Large intestine (tissue), 3 donors: ENCODE results near the gene GAB2. TPM values are rescaled to one million over a fixed set of nuclear protein-coding genes. Genes with fewer than 3 reads are reported as not detected.
A peak's percentile ranks its signal among the peaks of the same experiment; 100 is the strongest.

ENCODE experiments used
- DNase-seq, 2 donors: peaks; one replicate each; pipeline versions ENCODE4 v3.0.0 to v3.0.0-alpha.2; 2013
- H3K27ac ChIP-seq: one replicate; pipeline ENCODE4 v1.5.1; 2013; ENCODE audit warnings: low read length
- H3K27me3 ChIP-seq: 2 replicates; pipeline ENCODE4 v1.6.1; 2013; ENCODE audit warnings: low read length; ENCODE audit not compliant: control insufficient read depth, insufficient read depth
- H3K36me3 ChIP-seq: 2 replicates; pipeline ENCODE4 v1.6.1; 2013; ENCODE audit warnings: low read length; ENCODE audit not compliant: control insufficient read depth, insufficient read depth
- H3K4me1 ChIP-seq: one replicate; pipeline ENCODE4 v1.6.1; 2013; ENCODE audit warnings: low read length; ENCODE audit not compliant: control insufficient read depth, insufficient read depth
- H3K4me3 ChIP-seq: one replicate; pipeline ENCODE4 v1.5.1; 2013; ENCODE audit warnings: low read length
- H3K9me3 ChIP-seq: one replicate; pipeline ENCODE4 v1.6.1; 2013; ENCODE audit warnings: mild to moderate bottlenecking, low read depth, low read length, moderate library complexity; ENCODE audit not compliant: control insufficient read depth
- WGBS: methylation state at CpG from one replicate; pipeline ENCODE4 v1.1.5; 2013; ENCODE audit warnings: low lambda C conversion rate; ENCODE audit not compliant: insufficient coverage; 5-methylcytosine and 5-hydroxymethylcytosine counted together
- polyA plus RNA-seq: library from polyadenylated mRNA; unstranded; fragments of 120-200 nt; gene quantifications from one replicate; pipeline ENCODE4 v1.2.1, GENCODE V29; 2013

Gene GAB2
- polyA plus RNA-seq, 1 donor = 10.7 TPM

- no peak overlapping the region for H3K27ac ChIP-seq
- H3K4me3 ChIP-seq = no peak overlapping the region
- H3K4me1 ChIP-seq = no peaks in the 10 kb centered on the region
- peaks cover 10% of the 10 kb centered on the region for H3K36me3 ChIP-seq
- WGBS = no CpG with 5 or more reads among the region's 16 CpGs
- H3K27me3 ChIP-seq = no peaks in the 10 kb centered on the region
- H3K9me3 ChIP-seq = no peaks in the 10 kb centered on the region
- DNase-seq = no peak
Observed at GRCh38 chr11:78208257-78209165, 209.1 kb downstream of the GAB2 start.

GRCh38 chr11:78207532-78208256 is 209.9 kb downstream of the GAB2 start:
- DNase-seq = no peak
- H3K4me3 ChIP-seq = no peak overlapping the region
- no peak overlapping the region for H3K27ac ChIP-seq
- H3K9me3 ChIP-seq = no peaks in the 10 kb centered on the region
- H3K36me3 ChIP-seq = peaks cover 10% of the 10 kb centered on the region
- no peaks in the 10 kb centered on the region for H3K27me3 ChIP-seq
- WGBS = 100% methylated on average over 1 of the region's 11 CpGs
- H3K4me1 ChIP-seq = no peaks in the 10 kb centered on the region

DNA sequence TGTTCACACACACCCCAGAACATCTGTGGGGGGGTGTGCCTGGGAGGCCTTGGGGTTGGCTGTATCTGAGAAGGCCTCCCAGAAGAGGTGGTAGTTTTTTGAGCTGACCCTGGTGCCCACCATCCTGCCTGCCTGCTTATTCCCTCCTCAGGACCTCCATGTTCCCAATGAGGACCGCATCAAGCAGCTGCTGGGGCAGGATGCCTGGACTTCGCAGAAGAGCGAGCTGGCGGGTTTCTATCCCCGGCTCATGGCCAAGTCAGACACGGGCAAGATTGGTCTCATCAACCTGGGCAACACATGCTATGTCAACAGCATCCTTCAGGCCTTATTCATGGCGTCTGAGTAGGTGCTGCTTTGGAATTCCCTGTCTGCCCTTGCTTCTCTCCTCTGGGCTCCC is 211.9 kb downstream of the GAB2 start:
- H3K4me1 ChIP-seq = no peaks in the 10 kb centered on the region
- DNase-seq = no peak
- H3K27me3 ChIP-seq = no peaks in the 10 kb centered on the region
- no peak overlapping the region for H3K4me3 ChIP-seq
- no CpG with 5 or more reads among the region's 7 CpGs for WGBS
- H3K36me3 ChIP-seq = peaks cover 10% of the 10 kb centered on the region
- H3K27ac ChIP-seq = no peak overlapping the region
- no peaks in the 10 kb centered on the region for H3K9me3 ChIP-seq

GRCh38 chr11:78205256-78205655 is 212.4 kb downstream of the GAB2 start:
- Histone ChIP-seq H3K9me3 (no peaks in the 10 kb centered on the region), H3K36me3 (peaks cover 9% of the 10 kb centered on the region), H3K4me1 (no peaks in the 10 kb centered on the region), H3K27ac (no peak overlapping the region), H3K27me3 (no peaks in the 10 kb centered on the region), H3K4me3 (no peak overlapping the region)
- no peak for DNase-seq
- 100% methylated on average over 1 of the region's 4 CpGs for WGBS

DNA sequence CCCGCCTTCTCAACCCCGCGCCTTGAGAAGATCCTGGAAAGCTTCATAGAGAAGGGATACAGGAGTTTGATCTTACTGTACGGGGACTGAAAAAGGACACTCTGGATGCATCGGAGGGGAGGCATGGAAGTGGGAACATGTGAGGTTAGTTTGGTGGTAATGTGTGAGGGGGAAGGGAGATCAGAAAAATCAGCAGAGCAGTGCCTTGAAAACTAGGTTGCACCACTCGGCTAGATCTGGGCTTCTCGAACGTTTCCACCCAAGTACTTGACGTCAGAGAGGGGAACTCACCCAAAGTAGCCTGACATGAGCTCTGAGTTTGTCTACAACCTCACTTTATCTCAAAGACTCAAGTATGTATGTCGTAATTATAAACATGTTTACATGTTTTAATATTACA is 214.4 kb downstream of the GAB2 start:
- Histone ChIP-seq H3K36me3 (peaks cover 4% of the 10 kb centered on the region), H3K4me3 (no peak overlapping the region), H3K27me3 (no peaks in the 10 kb centered on the region), H3K27ac (no peak overlapping the region), H3K9me3 (no peaks in the 10 kb centered on the region), H3K4me1 (no peaks in the 10 kb centered on the region)
- WGBS = no CpG with 5 or more reads among the region's 10 CpGs
- DNase-seq = no peak

GRCh38 chr11:78202733-78203167 is 214.9 kb downstream of the GAB2 start:
- Histone ChIP-seq H3K27me3 (no peaks in the 10 kb centered on the region), H3K4me1 (no peaks in the 10 kb centered on the region), H3K27ac (no peak overlapping the region), H3K36me3 (peaks cover 6% of the 10 kb centered on the region), H3K9me3 (no peaks in the 10 kb centered on the region), H3K4me3 (no peak overlapping the region)
- no CpG with 5 or more reads among the region's 3 CpGs for WGBS
- peak; percentile 64 to 83 for DNase-seq

DNA sequence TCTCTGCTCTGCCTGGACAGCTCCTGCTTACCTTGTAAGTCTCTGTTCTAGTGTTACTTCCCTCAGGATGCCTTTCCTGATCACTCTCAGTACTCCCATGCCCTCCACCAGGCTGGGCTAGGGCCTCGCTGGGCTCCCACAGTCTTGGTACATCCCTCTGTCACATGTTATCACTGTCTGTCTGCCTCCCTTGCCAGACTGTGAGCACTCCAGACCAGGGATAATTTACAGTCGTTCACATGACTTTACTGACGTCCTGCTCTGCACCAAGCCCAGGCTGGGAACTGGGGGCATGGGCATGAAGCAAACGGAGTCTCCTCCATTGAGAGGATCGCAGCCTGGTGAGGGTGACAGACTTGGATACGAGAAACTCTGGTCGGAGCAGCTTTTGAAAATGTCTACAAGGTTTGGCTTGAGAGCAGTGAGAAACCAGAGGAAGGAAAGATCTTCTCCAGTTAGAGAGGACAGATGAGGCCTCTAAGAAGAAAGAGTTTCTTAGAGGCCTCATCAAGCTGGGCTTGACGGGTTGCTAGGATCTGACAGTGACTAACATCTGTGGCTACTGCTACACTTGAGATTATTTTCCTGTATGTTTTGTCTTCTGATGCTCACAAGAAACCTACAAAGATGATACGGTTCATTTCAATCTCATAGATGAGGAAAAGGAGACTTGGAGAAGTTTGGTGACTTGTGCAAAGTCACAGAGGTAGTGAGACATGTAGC is 216.4 kb downstream of the GAB2 start:
- 96% methylated on average over 4 of the region's 9 CpGs for WGBS
- Histone ChIP-seq H3K4me3 (no peak overlapping the region), H3K9me3 (peaks cover 4% of the 10 kb centered on the region), H3K36me3 (peaks cover 6% of the 10 kb centered on the region), H3K4me1 (no peaks in the 10 kb centered on the region), H3K27ac (no peak overlapping the region), H3K27me3 (peaks cover 4% of the 10 kb centered on the region)
- DNase-seq = no peak

DNA sequence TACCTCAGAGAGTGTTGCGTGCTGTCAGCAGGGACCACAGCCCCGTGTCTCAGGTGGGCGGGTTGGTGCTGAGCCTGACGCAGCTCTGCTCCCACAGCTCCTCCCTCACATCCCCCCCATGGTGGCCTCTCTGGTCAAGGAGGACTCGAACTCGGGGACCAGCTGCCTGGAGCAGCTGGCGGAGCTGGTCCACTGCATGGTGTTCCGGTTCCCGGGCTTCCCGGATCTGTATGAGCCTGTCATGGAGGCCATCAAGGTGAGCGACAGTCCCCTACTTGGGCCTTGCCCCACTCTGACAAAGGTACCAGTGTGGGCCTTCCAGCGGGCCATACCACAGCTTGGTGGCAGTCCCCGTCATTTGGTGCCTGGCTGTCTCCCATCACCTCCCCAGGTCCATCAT is 217.1 kb downstream of the GAB2 start:
- no peak overlapping the region for H3K27ac ChIP-seq
- DNase-seq = no peak
- WGBS = no CpG with 5 or more reads among the region's 13 CpGs

GRCh38 chr11:78200061-78200460 is 217.6 kb downstream of the GAB2 start:
- no CpG with 5 or more reads among the region's 4 CpGs for WGBS
- peaks cover 8% of the 10 kb centered on the region for H3K9me3 ChIP-seq
- no peak overlapping the region for H3K27ac ChIP-seq
- no peak overlapping the region for H3K4me3 ChIP-seq
- H3K4me1 ChIP-seq = no peaks in the 10 kb centered on the region
- peaks cover 3% of the 10 kb centered on the region for H3K36me3 ChIP-seq
- peaks cover 10% of the 10 kb centered on the region for H3K27me3 ChIP-seq
- DNase-seq = no peak

More for the DNA sequence above, 217.1 kb downstream of the GAB2 start:
- H3K36me3 ChIP-seq = peaks cover 3% of the 10 kb centered on the region
- H3K27me3 ChIP-seq = peaks cover 10% of the 10 kb centered on the region
- H3K4me3 ChIP-seq = no peak overlapping the region
- H3K9me3 ChIP-seq = peaks cover 8% of the 10 kb centered on the region
- H3K4me1 ChIP-seq = no peaks in the 10 kb centered on the region

- Histone ChIP-seq H3K4me1 (no peaks in the 10 kb centered on the region), H3K27me3 (peaks cover 10% of the 10 kb centered on the region), H3K9me3 (peaks cover 8% of the 10 kb centered on the region), H3K36me3 (peaks cover 3% of the 10 kb centered on the region), H3K4me3 (no peak overlapping the region), H3K27ac (no peak overlapping the region)
- no peak for DNase-seq
- WGBS = no CpG with 5 or more reads among the region's 5 CpGs
Observed at GRCh38 chr11:78199653-78200015, 218.0 kb downstream of the GAB2 start.
